Esophagus (tissue), 2 donors: Measurements from ENCODE around the gene MRTO4. TPM values are rescaled to one million over a fixed set of nuclear protein-coding genes. Genes with fewer than 3 reads are reported as not detected.
A peak's percentile ranks its signal among the peaks of the same experiment; 100 is the strongest.
"Not testable (repeated sequence)": the region's sequence is repeated elsewhere in the genome, so short reads cannot be mapped to it uniquely, and the experiment has no call there.

Source experiments
- H3K27ac ChIP-seq, 2 donors: one replicate each; pipeline ENCODE4 v1.5.1; 2013; ENCODE audit warnings: low read depth in 2 of 2, mild to moderate bottlenecking in 2 of 2, inconsistent platforms in 1 of 2, low read length in 1 of 2, moderate library complexity in 1 of 2
- H3K27me3 ChIP-seq, 2 donors: one replicate each; pipeline ENCODE4 v1.6.1; 2013; ENCODE audit warnings: low read length in 2 of 2, control low read depth in 1 of 2, mild to moderate bottlenecking in 1 of 2; ENCODE audit not compliant: insufficient read depth in 2 of 2, control insufficient read depth in 1 of 2
- H3K36me3 ChIP-seq, 2 donors: one replicate each; pipeline ENCODE4 v1.6.1; 2013; ENCODE audit warnings: low read length in 1 of 2; ENCODE audit not compliant: control insufficient read depth in 2 of 2, insufficient read depth in 2 of 2
- H3K4me1 ChIP-seq, 2 donors: one replicate each; pipeline ENCODE4 v1.6.1; 2013; ENCODE audit warnings: low read length in 1 of 2; ENCODE audit not compliant: control insufficient read depth in 2 of 2, insufficient read depth in 2 of 2
- H3K4me3 ChIP-seq, 2 donors: one replicate each; pipeline ENCODE4 v1.5.1; 2013; ENCODE audit warnings: low read length in 2 of 2, mild to moderate bottlenecking in 2 of 2, low read depth in 1 of 2, moderate library complexity in 1 of 2
- H3K9me3 ChIP-seq, 2 donors: one replicate each; pipeline ENCODE4 v1.6.1; 2013; ENCODE audit warnings: mild to moderate bottlenecking in 2 of 2, low read depth in 1 of 2, low read length in 1 of 2, moderate library complexity in 1 of 2; ENCODE audit not compliant: control insufficient read depth in 2 of 2, insufficient read depth in 1 of 2
- WGBS, 2 donors: extraction: QIAGEN DNeasy Blood & Tissue Kit; methylation state at CpG; one replicate each; pipeline ENCODE4 v1.1.7; 2013; 5-methylcytosine and 5-hydroxymethylcytosine counted together
- polyA plus RNA-seq, 2 donors: library from polyadenylated mRNA; stranded (reverse); fragments of 200-250 nt; gene quantifications; one replicate each; pipeline ENCODE4 v1.2.3, GENCODE V29; 2013
- donor health status: healthy with polysubstance abuse.
- donor health status: Bipolar disorder and iron deficiency.

MRTO4 gene
- polyA plus RNA-seq, 2 donors = 44.5 to 44.6 TPM

DNA sequence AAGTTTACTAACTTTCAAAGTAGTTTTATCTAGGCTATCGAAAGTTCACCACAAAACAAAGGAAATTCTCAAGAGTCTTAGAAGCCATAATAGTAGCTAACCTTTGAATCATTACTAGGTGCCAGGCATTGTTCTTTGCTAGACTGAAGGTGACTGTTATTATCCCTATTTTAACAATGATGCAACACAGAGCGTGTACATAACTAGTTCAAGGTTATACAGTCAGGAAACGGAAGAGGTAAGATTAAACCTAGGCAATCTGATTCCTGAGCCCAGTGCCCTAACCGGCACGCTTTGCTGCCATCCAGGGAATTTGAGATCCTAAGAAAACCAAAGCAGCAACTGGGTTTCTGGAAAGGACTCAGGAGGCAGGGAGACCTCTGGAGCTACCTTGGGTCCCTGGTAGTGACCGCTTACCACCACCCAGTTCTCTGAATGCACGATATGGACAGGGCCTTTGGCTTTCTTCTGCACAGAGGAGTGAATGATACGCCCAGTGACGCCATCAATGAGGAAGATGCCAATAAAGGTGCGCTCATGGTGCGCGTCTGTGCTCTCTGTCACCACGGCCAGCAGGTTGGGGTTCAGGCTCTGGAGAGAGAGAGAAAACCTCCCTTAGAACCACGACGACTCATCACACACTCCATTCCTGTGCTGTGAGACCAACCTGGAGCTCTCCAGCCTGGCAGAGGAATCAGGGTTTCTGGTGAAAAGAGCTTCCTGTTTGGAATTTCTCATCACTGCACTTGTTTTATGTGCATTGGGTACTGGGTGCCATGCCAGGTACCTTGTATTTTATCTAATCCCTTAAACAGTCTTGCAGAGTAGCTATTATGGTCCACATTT, 28.4 kb upstream of the MRTO4 start:
- 85 to 89% methylated on average over 15 of the region's 15 CpGs for WGBS, 2 donors
- H3K4me3 ChIP-seq = no peak overlapping the region
- no peaks in the 10 kb centered on the region for H3K9me3 ChIP-seq
- peaks cover 14 to 47% of the 10 kb centered on the region in 2 donors for H3K36me3 ChIP-seq
- no peak overlapping the region for H3K27ac ChIP-seq
- H3K27me3 ChIP-seq = no peaks in the 10 kb centered on the region
- H3K4me1 ChIP-seq = no peaks in the 10 kb centered on the region

- WGBS, 2 donors = 54 to 71% methylated on average over 3 of the region's 3 CpGs
- no peak overlapping the region for H3K27ac ChIP-seq
- no peaks in the 10 kb centered on the region for H3K4me1 ChIP-seq
- H3K36me3 ChIP-seq = peaks cover 29 to 43% of the 10 kb centered on the region in 2 donors
- no peaks in the 10 kb centered on the region for H3K27me3 ChIP-seq
- H3K9me3 ChIP-seq = no peaks in the 10 kb centered on the region
- H3K4me3 ChIP-seq = no peak overlapping the region
Observed at GRCh38 chr1:19229229-19229628, 22.4 kb upstream of the MRTO4 start.

- 89 to 90% methylated on average over 6 of the region's 6 CpGs for WGBS, 2 donors
- Histone ChIP-seq H3K4me1 (no peaks in the 10 kb centered on the region), H3K36me3 (peaks cover 26 to 40% of the 10 kb centered on the region in 2 donors)
Observed at GRCh38 chr1:19229828-19230325, 21.7 kb upstream of the MRTO4 start.

GRCh38 chr1:19231736-19232523, 19.7 kb upstream of the MRTO4 start:
- not testable (repeated sequence) for H3K4me1 ChIP-seq, H3K27ac ChIP-seq, H3K27me3 ChIP-seq, H3K4me3 ChIP-seq, H3K9me3 ChIP-seq
- WGBS, 2 donors = 89 to 90% methylated on average over 16 of the region's 16 CpGs
- H3K36me3 ChIP-seq = peaks cover 29 to 36% of the 10 kb centered on the region in 2 donors

More at GRCh38 chr1:19229828-19230325, 21.7 kb upstream of the MRTO4 start:
- Histone ChIP-seq H3K27ac (no peak overlapping the region), H3K9me3 (no peaks in the 10 kb centered on the region), H3K4me3 (no peak overlapping the region), H3K27me3 (no peaks in the 10 kb centered on the region)

DNA sequence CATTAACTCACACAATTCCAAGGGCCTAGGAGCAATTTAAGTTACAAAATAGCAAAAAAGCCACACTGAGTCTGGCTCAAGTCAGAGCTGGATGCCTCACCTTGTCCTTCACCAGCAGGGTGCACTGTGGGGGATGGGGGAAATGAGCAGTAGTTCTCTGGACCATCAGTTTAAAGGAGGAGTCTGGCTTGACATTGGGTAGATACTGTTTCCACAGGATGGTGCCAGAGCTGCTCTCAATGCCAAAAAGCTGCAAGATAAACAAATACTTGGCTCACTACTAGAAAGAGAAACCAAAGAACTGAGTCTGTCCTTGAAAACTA, 19.1 kb upstream of the MRTO4 start:
- H3K27me3 ChIP-seq = no peaks in the 10 kb centered on the region
- no peaks in the 10 kb centered on the region for H3K9me3 ChIP-seq
- no peak overlapping the region for H3K27ac ChIP-seq
- H3K4me3 ChIP-seq = no peak overlapping the region
- H3K36me3 ChIP-seq = peaks cover 35 to 36% of the 10 kb centered on the region in 2 donors
- no peaks in the 10 kb centered on the region for H3K4me1 ChIP-seq

DNA sequence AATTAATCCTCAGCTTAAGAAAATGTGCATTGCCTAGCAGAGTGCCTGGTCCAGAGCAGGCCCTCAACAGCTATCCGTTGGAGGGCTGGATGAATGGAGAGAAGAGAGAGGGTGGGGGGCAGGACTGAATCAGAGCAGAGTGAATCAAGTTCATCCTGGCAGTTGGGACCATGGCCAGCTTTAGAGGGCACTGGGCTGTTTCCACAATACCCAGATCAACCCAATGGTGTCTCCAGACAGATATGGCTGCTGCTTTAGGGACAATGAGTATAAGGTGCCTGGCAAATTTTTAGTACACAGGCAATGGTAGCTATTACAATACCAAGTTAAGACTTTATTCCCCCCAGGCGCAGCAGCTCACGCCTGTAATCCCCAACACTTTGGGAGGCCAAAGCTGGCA, 17.4 kb upstream of the MRTO4 start:
- WGBS, 2 donors = 91 to 94% methylated on average over 3 of the region's 3 CpGs
- H3K4me3 ChIP-seq = no peak overlapping the region
- H3K27me3 ChIP-seq = no peaks in the 10 kb centered on the region
- H3K27ac ChIP-seq = no peak overlapping the region
- H3K9me3 ChIP-seq = no peaks in the 10 kb centered on the region
- no peaks in the 10 kb centered on the region for H3K4me1 ChIP-seq
- peaks cover 34 to 48% of the 10 kb centered on the region in 2 donors for H3K36me3 ChIP-seq

GRCh38 chr1:19239876-19240275, 11.7 kb upstream of the MRTO4 start:
- 89% methylated on average over 7 of the region's 7 CpGs for WGBS, 2 donors
- H3K4me3 ChIP-seq = no peak overlapping the region
- H3K36me3 ChIP-seq = peaks cover 31 to 45% of the 10 kb centered on the region in 2 donors

GRCh38 chr1:19240673-19241538, 10.7 kb upstream of the MRTO4 start:
- H3K4me3 ChIP-seq = no peak overlapping the region
- no peaks in the 10 kb centered on the region for H3K4me1 ChIP-seq
- H3K27ac ChIP-seq = peak overlapping the region in 1 of 2 donors; percentile 26
- no peaks in the 10 kb centered on the region for H3K27me3 ChIP-seq
- 63 to 64% methylated on average over 7 of the region's 7 CpGs for WGBS, 2 donors
- peaks cover 29 to 47% of the 10 kb centered on the region in 2 donors for H3K36me3 ChIP-seq
- no peaks in the 10 kb centered on the region for H3K9me3 ChIP-seq

More at GRCh38 chr1:19239876-19240275, 11.7 kb upstream of the MRTO4 start:
- no peaks in the 10 kb centered on the region for H3K4me1 ChIP-seq
- H3K27ac ChIP-seq = no peak overlapping the region
- no peaks in the 10 kb centered on the region for H3K9me3 ChIP-seq
- no peaks in the 10 kb centered on the region for H3K27me3 ChIP-seq
